COR-L47 (cell line): Measurements from ENCODE around the gene KLC1.
"Not testable (repeated sequence)": the region's sequence is repeated elsewhere in the genome, so short reads cannot be mapped to it uniquely, and the experiment has no call there.

ENCODE experiments used
- DNase-seq: peaks from one replicate; lab custom pipeline; 2025; lab: John Stamatoyannopoulos, UW

Gene KLC1

DNA sequence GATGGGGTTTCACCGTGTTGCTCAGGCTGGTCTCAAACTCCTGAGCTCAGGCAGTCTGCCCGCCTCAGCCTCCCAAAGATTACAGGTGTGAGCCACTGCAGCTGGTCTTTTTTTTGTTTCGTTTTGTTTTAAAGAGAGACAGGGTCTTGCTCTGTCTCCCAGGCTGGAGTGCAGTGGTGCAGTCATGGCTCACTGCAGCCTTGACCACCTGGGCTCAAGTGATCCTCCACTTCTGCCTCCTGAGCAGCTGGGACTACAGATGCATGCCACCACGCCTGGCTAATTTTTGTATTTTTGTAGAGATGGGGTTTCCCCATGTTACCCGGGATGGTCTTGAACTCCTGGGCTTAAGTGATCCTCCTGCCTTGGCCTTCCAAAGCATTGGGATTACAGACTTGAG, 62.6 kb downstream of the KLC1 start:
- not testable (repeated sequence) for DNase-seq

DNA sequence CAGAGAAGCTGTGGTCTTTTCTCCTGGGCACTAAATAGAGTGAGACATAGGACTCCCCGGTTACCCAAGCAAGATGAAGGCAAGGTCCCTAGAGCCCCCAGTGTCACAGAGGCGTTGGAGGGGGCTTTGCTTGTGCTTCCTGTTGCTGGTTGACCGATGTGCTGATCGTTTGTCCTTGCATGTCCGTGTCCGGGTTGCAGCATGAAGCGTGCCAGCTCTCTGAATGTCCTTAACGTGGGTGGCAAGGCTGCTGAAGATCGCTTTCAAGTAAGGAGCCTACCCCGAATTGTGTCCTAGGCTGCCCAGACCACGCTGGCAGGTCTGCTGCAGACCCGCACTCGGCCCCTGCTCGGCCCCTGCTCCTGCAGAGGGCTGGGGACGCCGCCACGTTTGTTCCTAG, 63.1 kb downstream of the KLC1 start:
- DNase-seq, result no peak

GRCh38 chr14:103692871-103693270, 63.9 kb downstream of the KLC1 start:
- no peak for DNase-seq

DNA sequence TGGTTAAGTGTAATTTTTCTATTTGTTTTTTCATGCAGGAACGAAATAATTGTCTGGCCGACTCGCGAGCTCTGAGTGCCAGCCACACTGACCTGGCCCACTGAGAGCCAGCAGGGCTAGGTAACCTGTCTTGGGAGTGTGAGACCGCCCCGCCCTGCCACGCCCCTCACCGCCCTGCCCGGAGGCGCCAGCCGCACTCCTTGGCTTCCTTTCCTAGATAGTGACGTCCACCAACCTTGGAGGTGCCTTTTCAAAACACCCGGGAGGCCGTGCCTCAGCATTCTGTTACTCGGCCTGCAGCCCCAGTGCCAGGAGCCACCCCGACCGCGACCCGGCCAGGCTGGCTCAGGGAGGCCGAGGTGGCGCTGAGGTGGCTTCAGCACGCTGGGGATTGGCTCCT, 64.5 kb downstream of the KLC1 start:
- DNase-seq, result no peak

GRCh38 chr14:103694572-103695026, 65.6 kb downstream of the KLC1 start:
- no peak for DNase-seq

DNA sequence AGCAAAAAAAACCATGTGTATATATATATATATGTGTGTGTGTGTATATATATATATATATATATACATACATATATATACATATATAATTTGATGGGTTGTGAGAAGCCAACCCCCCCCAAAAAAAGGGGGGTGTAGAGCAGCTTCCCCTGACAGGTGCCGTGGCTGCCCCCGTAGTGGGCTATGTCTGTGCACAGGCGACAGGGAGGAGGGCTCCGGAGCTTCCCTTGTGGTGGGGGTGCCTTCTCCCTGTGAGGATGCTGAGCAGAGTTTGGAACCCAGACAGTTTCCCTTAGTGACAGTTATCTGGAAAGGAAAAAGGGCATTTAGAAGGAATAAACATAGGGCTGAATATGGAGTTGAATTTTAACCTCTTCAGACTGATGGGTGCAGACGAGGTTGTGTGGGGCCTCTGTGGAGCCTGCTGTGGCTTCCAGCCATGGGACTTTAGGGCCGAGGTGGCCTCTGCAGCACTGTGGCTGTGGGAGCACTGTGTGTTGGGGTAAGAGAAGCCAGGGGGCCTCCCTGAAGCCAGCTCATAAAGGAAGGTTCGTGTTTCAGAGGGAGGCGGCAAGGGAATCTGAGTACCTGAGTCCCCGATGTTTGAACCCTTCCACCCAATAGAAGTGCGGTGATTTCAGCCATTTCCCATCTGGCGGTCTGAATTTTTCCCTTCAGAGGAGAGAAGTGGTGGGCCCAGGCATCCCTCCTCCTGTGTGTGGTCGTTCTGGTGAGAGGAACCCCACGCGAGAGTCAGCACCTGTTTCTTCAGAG, 66.5 kb downstream of the KLC1 start:
- DNase-seq, result no peak

GRCh38 chr14:103696070-103696402, 67.0 kb downstream of the KLC1 start:
- no peak for DNase-seq

DNA sequence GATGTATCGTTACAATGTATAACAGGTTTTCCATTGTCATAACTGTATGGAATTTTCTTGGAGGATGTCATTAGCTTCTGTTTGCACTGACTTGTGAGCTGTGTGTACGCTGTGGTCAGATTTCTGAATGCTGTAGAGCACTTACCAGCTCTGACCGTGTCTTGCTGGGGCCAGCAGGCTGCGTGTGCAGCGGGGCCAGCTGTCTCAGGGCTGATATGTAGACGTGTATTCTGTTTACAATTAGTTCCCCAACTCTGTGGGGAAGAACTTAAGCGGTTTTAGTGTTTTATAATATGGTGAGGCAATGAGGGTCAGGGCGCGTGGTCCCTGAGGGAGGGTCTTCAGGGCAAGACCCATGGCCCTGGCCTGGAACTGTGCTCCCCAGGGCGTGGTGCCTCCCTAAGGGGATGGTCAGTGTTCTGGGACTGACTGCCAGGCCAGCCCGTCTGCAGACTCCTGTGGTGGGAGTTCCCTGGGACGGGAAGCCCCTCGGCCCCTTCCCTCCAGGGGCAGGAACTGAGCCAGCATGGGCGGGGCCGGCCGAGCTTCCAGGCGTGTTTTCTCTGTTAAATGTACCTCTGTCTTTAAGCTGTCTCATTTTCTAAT, 67.6 kb downstream of the KLC1 start:
- no peak for DNase-seq

GRCh38 chr14:103697206-103697602, 68.2 kb downstream of the KLC1 start:
- DNase-seq, result no peak

DNA sequence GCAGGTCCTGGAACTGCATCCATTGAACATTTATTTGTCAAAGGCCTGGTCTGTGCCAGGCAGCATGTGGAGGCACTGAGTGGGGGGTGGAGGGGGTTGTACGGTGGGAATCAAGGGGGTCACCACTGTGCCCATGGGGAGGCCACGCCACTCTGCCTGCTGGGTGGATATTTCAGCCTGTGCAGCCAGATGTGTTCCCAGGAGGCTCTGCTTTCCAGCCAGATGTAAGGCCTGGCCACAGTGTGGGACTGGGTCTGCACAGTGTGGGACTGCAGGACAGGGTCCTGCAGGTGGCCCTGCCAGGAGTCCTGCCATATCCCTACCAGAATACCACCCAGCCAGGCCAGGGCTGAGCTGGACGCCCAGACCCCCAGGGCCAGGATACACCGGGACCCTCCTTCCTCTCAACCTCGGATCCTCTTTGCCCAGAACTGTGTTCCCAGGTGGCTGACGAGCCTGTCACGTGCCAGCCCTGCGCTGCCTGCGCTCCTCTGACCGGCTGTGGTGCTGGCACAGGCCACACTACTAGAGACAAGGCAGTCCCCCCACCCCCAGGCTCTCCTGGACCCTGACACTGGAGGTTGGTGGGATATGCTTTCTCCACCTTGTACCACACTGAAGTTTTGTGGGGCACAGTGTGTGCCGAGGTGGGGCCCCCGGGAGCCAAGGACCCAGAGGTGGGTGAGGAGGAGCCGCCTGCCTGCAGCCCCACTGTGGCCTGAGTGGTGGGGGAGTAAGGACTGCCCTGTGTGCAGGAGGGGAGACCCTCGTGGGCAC, 68.8 kb downstream of the KLC1 start:
- DNase-seq, result no peak

- DNase-seq, result no peak
Measured at GRCh38 chr14:103698380-103699260, 69.6 kb downstream of the KLC1 start.

DNA sequence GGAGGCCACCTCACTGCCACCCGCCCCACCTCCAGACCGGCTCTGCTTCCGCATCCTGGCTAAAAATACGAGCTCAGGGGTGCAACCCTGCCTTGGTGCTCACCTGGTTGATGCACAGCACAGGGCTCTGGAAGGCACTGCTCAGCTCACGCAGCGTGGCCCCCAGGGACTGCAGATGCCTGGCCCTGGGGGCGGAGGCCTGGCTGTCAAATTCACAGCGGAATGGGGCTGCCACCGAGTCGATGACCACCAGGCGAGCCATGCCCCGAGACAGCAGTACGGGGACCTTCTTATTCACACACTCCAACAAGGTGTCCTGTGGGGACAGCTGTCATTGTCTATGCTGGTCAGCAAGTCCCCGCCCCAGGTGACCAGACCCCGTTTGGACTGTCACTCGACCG, 70.2 kb downstream of the KLC1 start:
- DNase-seq, result no peak

DNA sequence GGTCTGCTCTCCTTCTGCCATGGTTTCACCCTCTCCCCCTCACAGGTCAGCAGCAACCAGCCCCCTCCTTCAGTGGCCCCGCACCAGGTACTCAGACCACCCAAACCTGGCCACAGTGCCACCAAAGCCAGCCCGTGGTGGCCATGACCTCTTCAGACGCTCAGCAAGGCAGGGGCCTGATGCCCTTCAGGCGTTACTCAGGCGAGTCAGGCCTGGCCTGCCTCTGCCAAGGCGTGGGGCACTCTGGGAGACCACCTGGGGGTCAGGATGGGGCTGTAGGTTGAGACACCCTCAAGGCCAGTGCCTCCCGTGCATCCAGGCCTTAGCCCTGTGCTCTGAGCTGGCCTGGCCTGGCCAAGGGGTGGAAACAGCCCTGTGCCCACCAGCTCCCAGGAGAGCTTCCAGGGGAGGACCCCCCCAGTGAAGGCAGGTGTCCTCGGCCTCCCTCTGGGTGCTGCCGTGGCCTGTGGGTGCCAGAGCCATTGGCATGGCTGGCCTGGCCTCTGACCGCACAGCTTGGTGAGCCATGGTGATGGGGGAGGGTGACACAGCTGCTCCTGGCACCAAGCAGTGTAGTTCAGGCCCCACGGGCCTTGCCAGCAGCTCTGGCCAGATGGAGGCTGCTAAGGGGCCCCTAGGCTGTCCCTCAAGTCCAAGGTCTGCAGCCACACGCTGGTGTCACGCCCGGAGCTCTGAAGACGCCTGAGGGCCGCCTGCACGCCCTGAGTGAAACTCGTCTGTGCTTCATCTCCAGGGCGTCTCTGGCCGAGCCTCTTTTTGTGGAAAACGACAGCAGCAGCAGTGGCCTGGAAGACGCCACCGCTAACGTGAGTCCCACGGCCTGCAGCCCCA, 71.1 kb downstream of the KLC1 start:
- no peak for DNase-seq

DNA sequence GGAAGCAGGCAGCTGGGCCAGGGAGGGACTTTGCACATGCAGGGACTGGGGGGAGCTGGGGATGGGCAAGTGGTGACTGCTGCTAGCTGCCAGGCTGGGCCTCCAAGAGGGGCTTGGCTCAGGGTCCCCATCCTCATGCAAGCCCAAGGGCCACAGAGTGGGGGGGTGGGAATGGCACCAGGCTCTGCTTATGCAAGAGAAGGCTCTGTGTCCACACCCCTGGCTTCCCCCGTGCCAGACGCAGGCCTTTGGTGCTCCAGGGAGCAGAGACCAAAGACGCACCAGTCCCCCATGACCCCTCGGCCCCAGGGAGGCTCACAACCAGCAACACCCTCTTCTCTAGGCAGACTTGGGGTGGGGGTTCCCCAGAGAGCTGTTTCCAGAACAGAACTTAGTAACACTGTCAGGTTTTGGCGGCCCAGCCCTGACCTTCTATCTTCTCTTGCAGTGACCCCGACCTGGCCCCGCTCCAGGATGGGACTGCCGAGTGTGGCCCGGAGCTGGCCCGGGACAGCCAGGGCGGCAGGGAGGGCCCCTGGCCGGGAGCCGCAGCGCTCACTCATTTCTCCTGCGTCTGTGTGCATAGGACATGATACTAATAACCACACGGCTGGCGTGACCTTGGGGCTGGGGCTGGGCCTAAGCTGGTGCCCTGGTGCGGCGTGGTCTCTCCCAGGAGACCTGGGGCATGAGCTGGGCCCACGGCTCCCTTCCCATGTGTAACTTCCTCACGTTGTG, 71.9 kb downstream of the KLC1 start:
- no peak for DNase-seq

DNA sequence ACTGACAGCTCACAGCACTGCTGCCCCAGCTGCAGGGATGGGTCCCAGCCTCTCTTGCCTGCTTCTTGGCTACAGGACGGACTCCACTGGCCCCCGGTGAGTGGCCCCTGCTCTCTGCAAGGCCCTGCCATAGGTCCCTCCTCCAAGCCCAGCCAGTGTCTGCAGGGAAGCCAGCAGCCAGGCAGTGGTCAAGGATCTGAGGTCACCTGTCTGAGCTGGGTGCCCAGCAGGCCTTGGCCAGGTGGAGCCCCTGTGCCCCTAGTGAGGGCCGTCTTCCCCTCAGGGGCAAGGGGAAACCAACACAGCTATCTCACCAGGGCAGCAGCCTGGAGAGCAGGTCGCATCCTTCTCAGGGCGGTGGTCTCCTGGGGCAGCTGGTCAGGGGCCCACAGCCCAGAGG, 73.1 kb downstream of the KLC1 start:
- no peak for DNase-seq

GRCh38 chr14:103702497-103703432, 73.8 kb downstream of the KLC1 start:
- DNase-seq, result no peak

DNA sequence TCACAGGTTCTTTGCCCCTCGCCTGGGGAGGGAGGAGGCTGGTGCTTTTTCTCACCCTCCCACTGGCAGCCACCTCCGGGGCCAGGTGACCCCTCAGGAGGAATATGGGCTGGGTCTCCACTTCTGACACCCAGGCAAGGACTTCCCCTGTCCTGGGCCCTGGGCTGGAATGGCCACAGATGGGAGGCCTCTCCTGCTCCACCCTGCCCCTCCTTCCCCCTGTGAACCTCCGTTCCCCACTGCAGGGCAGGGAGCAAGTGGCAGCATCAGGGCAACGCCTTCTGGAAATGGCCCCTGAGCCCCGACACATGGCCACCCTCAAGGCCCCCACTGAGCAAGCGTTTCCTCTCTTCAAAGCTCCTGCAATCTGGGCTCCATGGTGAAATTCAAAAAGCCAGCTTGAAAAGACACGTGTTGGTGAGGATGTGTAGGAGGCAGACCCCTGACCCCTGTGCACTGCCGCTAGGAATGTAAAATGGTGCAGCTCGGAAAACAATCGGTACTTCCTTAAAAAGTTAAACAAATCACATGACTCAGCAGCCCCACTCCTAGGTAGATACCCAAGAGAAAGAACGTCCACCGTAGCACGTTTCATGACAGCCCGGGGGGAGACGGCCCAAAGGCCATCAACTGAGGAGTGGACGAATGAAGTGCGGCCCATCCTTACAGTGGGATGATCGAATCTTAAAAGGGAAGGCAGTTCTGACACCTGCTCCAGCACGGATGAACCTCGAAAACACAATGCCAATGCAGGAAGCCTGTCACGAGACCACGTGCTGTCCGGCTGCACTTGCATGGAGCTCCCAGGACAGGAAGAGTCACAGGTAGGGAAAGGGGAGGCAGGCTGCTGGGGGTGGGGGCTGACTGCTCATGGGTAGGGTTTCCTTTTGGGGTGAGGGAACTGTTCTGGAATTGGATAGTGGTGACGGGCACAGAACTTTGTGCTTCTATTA, 74.7 kb downstream of the KLC1 start:
- DNase-seq, result no peak

GRCh38 chr14:103704708-103705107, 75.7 kb downstream of the KLC1 start:
- no peak for DNase-seq
